GM10266 (cell line): ENCODE results near the gene CALML6.
A peak's percentile ranks its signal among the peaks of the same experiment; 100 is the strongest.

ENCODE experiments used
- DNase-seq: peaks from one replicate; pipeline ENCODE4 v3.0.0; 2012; ENCODE audit errors: extremely low spot score
- TF ChIP-seq, protein P1 (sequence below): IDR thresholded peaks from 2 replicates; pipeline ENCODE4 v1.5.1; 2012; ENCODE audit warnings: mild to moderate bottlenecking, low read depth; ENCODE audit not compliant: control insufficient read depth, insufficient read depth; ENCODE audit errors: missing control alignments

Gene CALML6

DNA sequence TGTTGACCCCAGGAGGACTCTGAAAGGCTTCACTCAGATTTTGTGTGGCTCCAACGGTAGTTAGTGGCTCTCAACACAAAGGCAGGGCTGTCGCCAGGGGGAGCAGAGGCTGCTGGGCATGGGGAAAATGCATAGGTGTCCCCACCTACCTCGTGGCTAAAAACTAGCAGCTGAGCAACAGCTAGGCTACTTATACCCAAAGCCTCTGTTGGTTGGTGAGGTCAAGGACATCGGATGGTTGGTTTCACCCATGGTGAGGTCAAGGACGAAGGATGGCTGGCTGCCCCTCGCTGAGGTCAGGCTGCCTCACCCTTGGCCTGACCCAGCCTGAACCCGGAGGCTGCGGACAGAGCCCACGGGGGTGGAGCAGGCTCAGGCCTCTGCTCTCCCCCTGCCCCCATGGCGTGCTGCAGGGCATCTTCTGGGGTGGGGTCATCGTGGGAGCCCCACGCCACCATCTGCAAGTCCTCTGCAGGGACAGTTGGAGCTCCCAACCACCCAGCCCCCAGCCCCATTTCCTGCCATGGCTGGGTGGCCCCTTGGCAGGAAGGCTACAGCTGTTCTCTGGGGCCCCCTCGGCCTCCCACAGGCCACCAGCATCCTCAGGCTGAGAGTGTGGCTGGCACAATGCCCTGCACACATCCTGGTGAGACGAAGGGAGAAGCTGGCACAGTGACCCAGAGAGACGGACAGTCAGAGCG is 15.6 kb upstream of the CALML6 start:
- no peak for DNase-seq
- TF ChIP-seq, protein P1, sequence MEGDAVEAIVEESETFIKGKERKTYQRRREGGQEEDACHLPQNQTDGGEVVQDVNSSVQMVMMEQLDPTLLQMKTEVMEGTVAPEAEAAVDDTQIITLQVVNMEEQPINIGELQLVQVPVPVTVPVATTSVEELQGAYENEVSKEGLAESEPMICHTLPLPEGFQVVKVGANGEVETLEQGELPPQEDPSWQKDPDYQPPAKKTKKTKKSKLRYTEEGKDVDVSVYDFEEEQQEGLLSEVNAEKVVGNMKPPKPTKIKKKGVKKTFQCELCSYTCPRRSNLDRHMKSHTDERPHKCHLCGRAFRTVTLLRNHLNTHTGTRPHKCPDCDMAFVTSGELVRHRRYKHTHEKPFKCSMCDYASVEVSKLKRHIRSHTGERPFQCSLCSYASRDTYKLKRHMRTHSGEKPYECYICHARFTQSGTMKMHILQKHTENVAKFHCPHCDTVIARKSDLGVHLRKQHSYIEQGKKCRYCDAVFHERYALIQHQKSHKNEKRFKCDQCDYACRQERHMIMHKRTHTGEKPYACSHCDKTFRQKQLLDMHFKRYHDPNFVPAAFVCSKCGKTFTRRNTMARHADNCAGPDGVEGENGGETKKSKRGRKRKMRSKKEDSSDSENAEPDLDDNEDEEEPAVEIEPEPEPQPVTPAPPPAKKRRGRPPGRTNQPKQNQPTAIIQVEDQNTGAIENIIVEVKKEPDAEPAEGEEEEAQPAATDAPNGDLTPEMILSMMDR: peak; percentile 37

DNA sequence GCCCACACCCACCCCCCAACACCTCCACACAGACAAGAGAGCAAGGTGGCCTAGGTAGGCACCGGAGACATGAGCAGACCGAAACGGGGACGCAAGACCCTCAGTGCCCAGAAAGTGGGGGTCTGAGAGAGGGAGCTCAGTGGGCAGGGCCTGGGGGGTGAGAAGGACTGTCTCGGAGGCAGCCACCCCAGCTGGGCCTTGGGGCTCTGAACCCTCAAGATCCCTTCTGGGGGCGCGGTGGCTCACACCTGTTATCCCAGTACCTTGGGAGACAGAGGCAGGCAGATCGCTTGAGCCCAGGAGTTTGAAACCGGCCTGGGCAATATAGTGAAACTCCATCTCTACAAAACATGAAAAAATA is 15.1 kb upstream of the CALML6 start:
- TF ChIP-seq, protein P1: no peak
- DNase-seq: no peak

DNA sequence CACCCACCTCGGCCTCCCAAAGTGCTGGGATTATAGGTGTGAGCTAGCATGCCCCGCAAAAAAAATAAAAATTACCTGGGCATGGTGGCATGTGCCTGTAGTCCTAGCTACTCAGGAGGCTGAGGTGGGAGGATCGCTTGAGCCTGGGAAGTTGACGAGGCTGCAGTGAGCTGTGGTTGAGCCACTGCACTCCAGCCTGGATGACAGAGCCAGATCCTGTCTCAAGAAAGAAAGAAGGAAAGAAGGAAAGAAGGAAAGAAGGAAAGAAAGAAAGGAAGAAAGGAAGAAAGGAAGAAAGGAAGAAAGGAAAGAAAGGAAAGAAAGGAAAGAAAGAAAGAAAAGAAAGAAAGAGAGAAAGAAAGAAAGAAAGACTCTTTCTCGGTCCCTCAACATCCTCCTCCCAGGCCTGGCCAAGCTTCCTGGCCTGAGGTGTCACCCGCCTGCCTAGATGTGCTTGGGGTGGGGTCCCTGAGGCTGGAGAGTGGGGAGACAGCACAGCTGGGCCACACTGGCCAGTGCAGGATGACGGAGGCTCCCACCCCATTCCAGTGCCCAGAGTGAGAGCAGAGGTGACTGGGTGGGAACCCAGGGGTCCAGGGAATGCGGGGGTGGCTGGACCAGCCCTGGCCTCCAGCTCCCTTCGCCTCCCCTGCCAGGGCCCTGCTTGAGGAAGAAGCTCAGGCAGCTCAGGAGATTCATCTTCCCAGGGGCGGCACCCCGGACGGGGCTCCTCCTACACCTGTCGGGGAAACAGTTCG is 14.0 kb upstream of the CALML6 start:
- TF ChIP-seq, protein P1: no peak
- no peak for DNase-seq

DNA sequence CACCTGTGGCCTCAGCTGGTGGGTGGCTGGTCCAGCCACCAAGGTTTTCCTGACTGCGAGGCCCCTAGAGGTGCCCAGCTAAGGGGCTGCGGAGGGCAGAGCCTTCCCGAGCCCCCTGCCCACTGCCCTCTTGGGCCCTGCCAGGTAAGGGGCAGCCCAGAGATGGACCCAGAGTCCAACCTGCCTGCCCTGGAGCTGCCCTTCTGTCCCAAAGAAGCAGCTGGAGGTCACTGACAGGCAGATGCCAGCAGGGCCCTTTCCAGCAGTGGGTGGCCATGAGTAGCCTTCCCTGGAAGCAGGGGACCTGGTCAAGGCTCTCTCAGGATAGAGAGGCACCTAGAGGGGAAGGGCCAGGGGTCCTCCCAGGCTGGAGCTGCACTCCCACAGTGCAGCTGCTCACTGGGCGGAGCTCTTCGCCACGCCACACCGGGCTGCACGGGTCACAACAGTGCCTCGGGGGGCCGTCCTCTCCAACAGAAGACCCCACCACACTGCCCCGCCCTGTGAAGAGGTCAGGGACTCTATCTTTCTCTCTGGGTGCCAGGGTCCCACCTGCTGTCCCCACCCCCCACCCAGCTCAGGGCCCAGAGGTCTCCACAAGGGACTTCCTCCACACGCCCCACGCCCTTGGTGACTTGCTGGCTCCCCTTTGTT is 13.3 kb upstream of the CALML6 start:
- TF ChIP-seq, protein P1: no peak
- no peak for DNase-seq

DNA sequence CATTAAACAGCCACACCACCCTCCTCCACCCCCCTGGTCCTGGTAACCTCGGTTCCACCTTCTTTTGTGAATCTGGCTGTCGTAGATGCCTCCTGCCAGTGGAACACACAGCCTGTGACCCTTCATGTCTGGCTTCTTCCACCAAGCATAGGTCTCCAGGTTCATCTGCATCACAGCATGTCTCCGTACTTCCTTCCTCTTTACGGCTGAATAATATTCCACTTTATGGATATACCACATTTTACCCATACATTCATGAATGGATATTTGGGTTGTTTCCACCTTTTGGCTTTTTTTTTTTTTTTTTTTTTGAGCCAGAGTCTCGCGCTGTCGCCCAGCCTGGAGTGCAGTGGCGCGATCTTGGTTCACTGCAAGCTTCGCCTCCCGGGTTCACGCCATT is 11.8 kb upstream of the CALML6 start:
- no peak for DNase-seq
- TF ChIP-seq, protein P1: no peak

DNA sequence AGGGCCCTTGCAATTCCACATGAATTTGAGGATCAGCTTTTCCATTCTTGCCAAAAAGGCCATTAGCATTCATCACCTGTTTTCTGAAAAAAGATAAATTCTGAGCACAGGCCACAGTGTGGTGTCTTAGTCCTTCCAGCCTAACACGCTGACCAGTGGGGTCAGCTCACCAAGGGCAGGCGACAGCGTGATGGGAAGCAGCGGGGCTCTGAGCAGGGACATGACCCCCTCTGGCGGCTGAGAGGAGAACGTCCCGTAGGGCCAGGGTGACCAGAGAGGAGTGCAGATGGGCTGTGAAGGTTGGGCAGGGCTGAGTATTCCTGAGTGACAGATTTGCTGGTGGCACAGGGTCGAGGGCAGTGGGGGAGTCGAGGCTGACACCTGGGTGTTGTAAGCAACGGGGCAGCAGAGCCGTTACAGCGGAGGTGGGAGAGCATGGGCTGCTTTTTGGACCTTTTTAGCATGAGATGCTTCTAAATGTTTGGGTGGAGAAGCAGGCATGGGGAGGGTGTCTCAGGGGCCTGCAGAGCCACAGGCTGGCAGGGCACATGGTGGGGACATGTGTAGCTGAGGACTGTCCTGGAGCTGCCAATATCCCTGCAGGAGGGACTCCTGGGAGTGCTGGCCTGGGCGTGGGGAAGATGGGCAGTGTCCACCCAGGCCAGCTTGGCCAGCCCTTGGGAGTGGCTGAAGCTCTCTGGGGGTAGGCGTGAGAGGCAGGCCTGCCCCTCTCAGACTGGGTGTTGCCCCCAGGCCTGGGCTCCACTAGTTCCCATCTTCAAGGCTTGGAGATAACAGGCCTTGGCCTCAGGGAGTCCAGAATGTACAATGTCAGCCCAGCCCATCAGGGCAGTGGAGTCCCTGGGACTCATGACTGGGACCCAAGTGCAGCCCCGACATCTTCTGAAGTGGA is 8.6 kb upstream of the CALML6 start:
- peak; percentile 82 for DNase-seq
- TF ChIP-seq, protein P1: peak; percentile 96
